Measurements from ENCODE around the gene R3HCC1L.
"Not testable (repeated sequence)": the region's sequence is repeated elsewhere in the genome, so short reads cannot be mapped to it uniquely, and the experiment has no call there.

Gene R3HCC1L

GRCh38 chr10:98133075-98133752 lies 1.2 kb upstream of the R3HCC1L start:
- DNase-seq = not testable (repeated sequence)

GRCh38 chr10:98134117-98134430 lies 383 bp upstream of the R3HCC1L start:
- no peak for DNase-seq

DNA sequence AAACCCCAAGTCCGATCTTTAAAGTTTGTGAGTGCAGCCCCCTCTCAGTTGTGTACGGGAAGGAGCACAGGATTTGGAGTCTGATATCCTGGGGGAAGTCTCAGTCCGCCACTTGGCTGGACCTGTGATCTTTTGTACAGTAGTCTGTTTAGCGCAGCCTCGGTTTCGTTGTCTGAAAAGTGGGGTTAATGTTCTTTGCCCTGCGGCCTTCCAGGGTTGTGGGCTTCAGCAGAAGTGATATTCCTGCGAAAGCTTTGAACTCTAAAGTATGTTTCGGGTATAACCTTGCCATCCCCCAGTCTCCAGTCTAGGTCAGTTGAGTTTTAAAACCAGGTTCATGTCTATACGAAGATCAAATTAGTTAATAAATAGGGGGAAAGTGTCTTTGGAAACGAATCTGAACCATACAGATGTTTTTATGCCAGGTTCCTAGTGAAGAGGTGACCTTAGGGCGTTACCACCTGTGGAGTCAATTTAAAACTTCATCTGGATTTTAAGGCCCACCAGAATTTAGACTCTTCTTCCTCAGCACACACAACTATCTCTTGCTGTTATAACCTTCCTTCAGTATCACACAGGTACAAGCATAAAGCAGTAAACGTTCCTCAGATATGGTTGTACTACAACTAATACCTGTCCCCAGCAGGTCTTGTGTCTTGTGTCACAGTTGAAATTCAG lies 904 bp downstream of the R3HCC1L start:
- no peak for DNase-seq

GRCh38 chr10:98136775-98137174 lies 2.3 kb downstream of the R3HCC1L start:
- DNase-seq = not testable (repeated sequence)

GRCh38 chr10:98138031-98138430 lies 3.6 kb downstream of the R3HCC1L start:
- no peak for DNase-seq

GRCh38 chr10:98139431-98139830 lies 5.0 kb downstream of the R3HCC1L start:
- no peak for DNase-seq

- no peak for DNase-seq
Observed at GRCh38 chr10:98141484-98142073, 7.1 kb downstream of the R3HCC1L start.

- no peak for DNase-seq
Observed at GRCh38 chr10:98144985-98145384, 10.5 kb downstream of the R3HCC1L start.

GRCh38 chr10:98149858-98150257 lies 15.4 kb downstream of the R3HCC1L start:
- DNase-seq = no peak

DNA sequence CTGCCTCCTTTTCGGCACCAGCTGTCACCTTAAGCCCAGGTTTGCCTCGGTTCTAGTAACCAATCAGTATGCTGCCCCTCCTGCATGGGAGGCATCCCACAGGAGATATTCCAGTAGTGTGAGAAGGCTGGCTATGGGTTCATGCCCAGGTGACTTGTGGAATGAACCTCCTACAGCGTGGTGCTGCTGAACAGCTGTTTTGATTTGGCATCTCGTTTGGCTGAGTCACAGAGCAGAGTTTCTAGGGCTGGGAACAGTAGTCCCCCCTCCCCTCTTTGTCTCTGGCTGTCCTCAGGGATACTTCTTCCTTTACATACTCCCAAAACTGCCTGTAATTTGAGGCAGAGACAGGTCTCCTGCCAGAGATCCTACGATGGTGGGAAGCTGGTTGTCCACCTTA lies 16.1 kb downstream of the R3HCC1L start:
- no peak for DNase-seq

- DNase-seq = not testable (repeated sequence)
Observed at GRCh38 chr10:98152778-98153177, 18.3 kb downstream of the R3HCC1L start.

DNA sequence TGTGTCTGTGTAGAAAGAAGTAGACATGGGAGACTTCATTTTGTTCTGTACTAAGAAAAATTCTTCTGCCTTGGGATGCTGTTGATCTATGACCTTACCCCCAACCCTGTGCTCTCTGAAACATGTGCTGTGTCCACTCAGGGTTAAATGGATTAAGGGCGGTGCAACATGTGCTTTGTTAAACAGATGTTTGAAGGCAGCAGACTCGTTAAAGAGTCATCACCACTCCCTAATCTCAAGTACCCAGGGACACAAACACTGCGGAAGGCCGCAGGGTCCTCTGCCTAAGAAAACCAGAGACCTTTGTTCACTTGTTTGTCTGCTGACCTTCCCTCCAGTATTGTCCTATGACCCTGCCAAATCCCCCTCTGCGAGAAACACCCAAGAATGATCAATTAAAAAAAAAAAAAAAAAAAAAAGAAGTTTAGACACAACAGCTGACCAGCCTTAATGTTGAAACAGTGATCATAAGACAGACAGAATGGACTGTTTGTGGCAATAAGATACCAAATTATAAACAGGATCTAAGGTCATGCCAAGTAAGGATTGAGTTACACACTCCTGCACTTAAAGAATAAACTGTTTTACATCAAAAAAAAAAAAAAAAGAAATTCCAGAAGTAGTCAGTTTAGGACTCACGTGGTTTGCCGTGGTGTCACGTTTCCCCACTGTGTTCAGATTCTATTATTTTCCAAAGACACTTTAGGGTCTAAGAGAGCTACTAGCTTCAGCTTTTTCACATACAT lies 18.9 kb downstream of the R3HCC1L start:
- DNase-seq = not testable (repeated sequence)

DNA sequence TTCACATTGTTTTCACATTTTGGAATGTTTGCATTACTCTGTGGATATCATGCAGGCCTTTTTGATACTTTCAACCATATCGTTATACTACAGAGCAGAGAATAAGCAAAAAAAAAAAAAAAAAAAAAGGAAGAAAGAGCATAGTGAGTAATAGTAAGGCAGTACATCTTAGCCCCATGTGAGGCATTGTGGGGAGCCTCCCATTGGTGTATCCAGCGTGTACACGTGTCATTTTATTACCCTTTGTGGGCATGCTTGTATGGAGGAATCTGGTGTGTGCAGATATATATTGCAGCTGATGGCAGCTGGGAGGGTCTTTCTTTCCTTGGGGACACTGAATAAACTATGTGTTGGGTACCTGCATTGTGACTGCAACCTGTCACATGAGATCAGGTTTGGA lies 19.6 kb downstream of the R3HCC1L start:
- no peak for DNase-seq

GRCh38 chr10:98158576-98158975 lies 24.1 kb downstream of the R3HCC1L start:
- DNase-seq = no peak

DNA sequence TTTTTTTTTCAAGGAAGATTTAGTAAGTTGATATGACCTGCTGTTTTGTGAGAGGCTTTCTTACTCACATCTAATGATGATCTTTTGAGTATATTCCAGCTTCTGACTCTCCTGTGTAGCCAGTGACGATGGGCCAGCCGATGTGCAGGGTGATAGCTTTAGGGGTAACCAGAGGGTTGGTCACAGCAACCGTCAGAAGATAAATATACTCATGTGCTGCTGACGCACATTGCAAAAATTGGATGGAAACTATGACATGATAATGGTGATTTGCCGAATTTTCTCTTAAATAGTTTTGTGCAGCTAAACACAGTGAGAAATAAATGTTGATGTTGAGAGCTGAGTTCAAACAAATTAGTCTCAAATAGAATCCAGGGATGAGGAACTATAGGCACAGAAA lies 29.5 kb downstream of the R3HCC1L start:
- no peak for DNase-seq

DNA sequence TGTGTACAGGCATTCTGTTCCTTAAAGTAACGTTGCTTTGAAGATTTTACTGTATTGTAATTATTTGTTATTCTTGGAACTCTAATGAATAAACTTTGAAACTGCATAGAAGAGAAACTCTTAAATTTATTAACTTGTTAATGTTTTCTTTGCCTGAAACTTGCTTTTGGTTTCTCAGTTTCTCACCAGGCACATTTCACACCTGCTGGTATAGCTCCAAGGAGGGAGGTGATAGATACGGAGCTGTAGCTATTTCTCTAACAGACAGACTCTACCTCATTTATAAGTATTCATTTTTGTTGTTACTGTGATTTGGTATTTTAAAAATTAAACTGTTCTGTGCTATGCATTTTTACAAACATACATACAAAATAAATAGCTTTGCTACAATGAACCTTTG lies 32.7 kb downstream of the R3HCC1L start:
- no peak for DNase-seq

GRCh38 chr10:98168147-98168546 lies 33.7 kb downstream of the R3HCC1L start:
- no peak for DNase-seq

- DNase-seq = no peak
Observed at GRCh38 chr10:98168766-98169165, 34.3 kb downstream of the R3HCC1L start.

- no peak for DNase-seq
Observed at GRCh38 chr10:98169379-98169778, 34.9 kb downstream of the R3HCC1L start.

GRCh38 chr10:98170249-98171117 lies 36.0 kb downstream of the R3HCC1L start:
- no peak for DNase-seq

DNA sequence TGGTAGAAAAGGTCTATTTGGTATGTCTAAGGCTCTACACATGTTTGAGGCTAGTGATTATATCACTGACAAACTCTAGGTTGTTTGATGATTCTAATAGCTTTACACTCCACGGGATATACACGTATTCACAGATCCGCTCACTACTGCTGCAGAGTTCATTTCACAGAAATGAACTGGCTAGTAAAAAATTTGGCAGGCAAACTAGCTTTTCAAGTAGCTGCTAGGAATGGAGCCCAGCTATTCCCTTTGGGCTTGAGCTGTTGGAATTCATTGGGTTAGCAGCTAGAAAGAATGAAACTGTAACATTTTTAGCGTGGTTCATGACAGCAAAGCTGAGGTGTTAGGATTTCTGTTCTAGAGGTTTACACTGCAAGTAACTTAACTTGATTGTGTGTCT lies 37.6 kb downstream of the R3HCC1L start:
- peak; percentile 57 for DNase-seq

DNA sequence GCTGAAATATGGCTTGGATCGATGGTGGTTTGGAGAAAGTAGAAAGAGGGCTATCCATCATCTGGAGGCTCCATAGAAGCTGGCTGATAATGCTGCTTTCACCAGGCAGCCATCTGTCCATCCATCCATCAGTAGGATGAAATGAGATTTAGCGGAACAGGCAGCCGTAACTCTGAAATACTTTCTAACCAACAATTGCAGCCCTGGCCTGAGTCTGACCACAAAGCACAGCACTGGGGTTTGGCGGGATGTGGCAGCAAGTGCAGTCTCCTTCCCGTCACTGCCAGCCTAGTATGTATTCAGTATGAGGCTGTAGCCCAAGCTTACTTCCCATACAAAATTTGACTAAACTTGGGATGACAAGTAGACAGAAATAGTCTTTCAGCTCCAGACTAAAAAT lies 38.0 kb downstream of the R3HCC1L start:
- DNase-seq = peak; percentile 61

GRCh38 chr10:98173260-98173659 lies 38.8 kb downstream of the R3HCC1L start:
- no peak for DNase-seq
